Measurements from ENCODE around the gene ZNF641. TPM values are rescaled to one million over a fixed set of nuclear protein-coding genes. Genes with fewer than 3 reads are reported as not detected.

ZNF641 gene
- total and polyA plus RNA-seq, 4 donors, result 3.0 to 15.8 (median 6.1) TPM

DNA sequence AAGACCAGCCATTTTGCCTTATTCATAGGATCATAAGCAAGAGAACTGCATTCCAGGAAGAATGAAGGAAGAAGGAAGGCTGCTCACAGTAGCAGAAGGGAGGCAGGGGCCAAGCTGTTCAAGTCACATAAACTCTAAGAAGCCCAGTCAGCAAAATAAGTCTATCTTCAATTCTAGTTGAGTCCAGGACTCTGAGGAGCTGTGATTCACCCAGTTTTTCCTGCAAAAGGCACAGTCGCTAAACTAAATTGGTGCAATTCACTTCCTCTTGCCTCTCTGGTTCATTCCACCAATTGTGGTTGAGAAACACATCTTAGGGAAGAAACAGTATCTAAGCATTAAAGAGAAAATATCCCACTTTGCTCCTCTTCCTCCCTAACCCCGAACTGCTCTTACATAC is 9.8 kb downstream of the ZNF641 start:
- H3K9ac ChIP-seq (ENCODE audit: low read depth in 1 of 2, low read length in 2 of 2), result no peak overlapping the region
- no peak overlapping the region for H3K4me3 ChIP-seq (ENCODE audit: low read depth in 1 of 3, low read length in 3 of 3)
- peaks cover 8 to 28% (median 24%) of the 10 kb centered on the region in 4 donors for H3K36me3 ChIP-seq (ENCODE audit: control insufficient read depth in 4 of 4, insufficient read depth in 3 of 4, low read depth in 1 of 4, low read length in 3 of 4)
- WGBS, result 92% methylated on average over 2 of the region's 2 CpGs
- no peak overlapping the region for H3K27ac ChIP-seq (ENCODE audit: low read depth in 1 of 2, low read length in 2 of 2)
- TF ChIP-seq SP1 (IDR thresholded peaks at IDR 0.05) (no peak), HNF4G (IDR thresholded peaks at IDR 0.05) (no peak), EGR1 (IDR thresholded peaks at IDR 0.05; ENCODE audit: low read depth in 2 of 2) (no peak), HNF4A (conservative IDR thresholded peaks at IDR 0.05) (no peak), GABPA (IDR thresholded peaks at IDR 0.05 in 1 of 2, conservative IDR thresholded peaks at IDR 0.05 in 1 of 2) (no peak), NR2F2 (IDR thresholded peaks at IDR 0.05) (no peak), FOXA1 (IDR thresholded peaks at IDR 0.05) (no peak), TAF1 (conservative IDR thresholded peaks at IDR 0.05) (no peak), FOXA2 (IDR thresholded peaks at IDR 0.05) (no peak), JUND (IDR thresholded peaks at IDR 0.05) (no peak)
- TF ChIP-seq, protein P1, sequence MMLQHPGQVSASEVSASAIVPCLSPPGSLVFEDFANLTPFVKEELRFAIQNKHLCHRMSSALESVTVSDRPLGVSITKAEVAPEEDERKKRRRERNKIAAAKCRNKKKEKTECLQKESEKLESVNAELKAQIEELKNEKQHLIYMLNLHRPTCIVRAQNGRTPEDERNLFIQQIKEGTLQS (IDR thresholded peaks at IDR 0.05), result no peak
- TF ChIP-seq, protein P2, sequence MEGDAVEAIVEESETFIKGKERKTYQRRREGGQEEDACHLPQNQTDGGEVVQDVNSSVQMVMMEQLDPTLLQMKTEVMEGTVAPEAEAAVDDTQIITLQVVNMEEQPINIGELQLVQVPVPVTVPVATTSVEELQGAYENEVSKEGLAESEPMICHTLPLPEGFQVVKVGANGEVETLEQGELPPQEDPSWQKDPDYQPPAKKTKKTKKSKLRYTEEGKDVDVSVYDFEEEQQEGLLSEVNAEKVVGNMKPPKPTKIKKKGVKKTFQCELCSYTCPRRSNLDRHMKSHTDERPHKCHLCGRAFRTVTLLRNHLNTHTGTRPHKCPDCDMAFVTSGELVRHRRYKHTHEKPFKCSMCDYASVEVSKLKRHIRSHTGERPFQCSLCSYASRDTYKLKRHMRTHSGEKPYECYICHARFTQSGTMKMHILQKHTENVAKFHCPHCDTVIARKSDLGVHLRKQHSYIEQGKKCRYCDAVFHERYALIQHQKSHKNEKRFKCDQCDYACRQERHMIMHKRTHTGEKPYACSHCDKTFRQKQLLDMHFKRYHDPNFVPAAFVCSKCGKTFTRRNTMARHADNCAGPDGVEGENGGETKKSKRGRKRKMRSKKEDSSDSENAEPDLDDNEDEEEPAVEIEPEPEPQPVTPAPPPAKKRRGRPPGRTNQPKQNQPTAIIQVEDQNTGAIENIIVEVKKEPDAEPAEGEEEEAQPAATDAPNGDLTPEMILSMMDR (IDR thresholded peaks at IDR 0.05; ENCODE audit: low read depth, low read length, missing input control), result no peak
- TF ChIP-seq, protein P3, sequence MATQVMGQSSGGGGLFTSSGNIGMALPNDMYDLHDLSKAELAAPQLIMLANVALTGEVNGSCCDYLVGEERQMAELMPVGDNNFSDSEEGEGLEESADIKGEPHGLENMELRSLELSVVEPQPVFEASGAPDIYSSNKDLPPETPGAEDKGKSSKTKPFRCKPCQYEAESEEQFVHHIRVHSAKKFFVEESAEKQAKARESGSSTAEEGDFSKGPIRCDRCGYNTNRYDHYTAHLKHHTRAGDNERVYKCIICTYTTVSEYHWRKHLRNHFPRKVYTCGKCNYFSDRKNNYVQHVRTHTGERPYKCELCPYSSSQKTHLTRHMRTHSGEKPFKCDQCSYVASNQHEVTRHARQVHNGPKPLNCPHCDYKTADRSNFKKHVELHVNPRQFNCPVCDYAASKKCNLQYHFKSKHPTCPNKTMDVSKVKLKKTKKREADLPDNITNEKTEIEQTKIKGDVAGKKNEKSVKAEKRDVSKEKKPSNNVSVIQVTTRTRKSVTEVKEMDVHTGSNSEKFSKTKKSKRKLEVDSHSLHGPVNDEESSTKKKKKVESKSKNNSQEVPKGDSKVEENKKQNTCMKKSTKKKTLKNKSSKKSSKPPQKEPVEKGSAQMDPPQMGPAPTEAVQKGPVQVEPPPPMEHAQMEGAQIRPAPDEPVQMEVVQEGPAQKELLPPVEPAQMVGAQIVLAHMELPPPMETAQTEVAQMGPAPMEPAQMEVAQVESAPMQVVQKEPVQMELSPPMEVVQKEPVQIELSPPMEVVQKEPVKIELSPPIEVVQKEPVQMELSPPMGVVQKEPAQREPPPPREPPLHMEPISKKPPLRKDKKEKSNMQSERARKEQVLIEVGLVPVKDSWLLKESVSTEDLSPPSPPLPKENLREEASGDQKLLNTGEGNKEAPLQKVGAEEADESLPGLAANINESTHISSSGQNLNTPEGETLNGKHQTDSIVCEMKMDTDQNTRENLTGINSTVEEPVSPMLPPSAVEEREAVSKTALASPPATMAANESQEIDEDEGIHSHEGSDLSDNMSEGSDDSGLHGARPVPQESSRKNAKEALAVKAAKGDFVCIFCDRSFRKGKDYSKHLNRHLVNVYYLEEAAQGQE (IDR thresholded peaks at IDR 0.05), result no peak
- TF ChIP-seq, protein P4, sequence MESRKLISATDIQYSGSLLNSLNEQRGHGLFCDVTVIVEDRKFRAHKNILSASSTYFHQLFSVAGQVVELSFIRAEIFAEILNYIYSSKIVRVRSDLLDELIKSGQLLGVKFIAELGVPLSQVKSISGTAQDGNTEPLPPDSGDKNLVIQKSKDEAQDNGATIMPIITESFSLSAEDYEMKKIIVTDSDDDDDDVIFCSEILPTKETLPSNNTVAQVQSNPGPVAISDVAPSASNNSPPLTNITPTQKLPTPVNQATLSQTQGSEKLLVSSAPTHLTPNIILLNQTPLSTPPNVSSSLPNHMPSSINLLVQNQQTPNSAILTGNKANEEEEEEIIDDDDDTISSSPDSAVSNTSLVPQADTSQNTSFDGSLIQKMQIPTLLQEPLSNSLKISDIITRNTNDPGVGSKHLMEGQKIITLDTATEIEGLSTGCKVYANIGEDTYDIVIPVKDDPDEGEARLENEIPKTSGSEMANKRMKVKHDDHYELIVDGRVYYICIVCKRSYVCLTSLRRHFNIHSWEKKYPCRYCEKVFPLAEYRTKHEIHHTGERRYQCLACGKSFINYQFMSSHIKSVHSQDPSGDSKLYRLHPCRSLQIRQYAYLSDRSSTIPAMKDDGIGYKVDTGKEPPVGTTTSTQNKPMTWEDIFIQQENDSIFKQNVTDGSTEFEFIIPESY (IDR thresholded peaks at IDR 0.05), result no peak
- TF ChIP-seq, protein P5, sequence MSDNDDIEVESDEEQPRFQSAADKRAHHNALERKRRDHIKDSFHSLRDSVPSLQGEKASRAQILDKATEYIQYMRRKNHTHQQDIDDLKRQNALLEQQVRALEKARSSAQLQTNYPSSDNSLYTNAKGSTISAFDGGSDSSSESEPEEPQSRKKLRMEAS (IDR thresholded peaks at IDR 0.05), result no peak
- no peaks in the 10 kb centered on the region for H3K27me3 ChIP-seq (ENCODE audit: control insufficient read depth in 4 of 4, insufficient read depth in 4 of 4, low read length in 3 of 4)
- no peak for DNase-seq (ENCODE audit: low spot score)
- H3K4me1 ChIP-seq (ENCODE audit: control insufficient read depth in 4 of 4, insufficient read depth in 4 of 4, low read length in 3 of 4), result no peaks in the 10 kb centered on the region
- H3K9me3 ChIP-seq (ENCODE audit: control insufficient read depth in 4 of 4, low read length in 3 of 4), result no peaks in the 10 kb centered on the region

All from liver (tissue), 9 donors.